RWPE1 (cell line): ENCODE measurements around the gene WRAP53.
A peak's percentile ranks its signal among the peaks of the same experiment; 100 is the strongest.
"Not testable (repeated sequence)": the region's sequence is repeated elsewhere in the genome, so short reads cannot be mapped to it uniquely, and the experiment has no call there.

Source experiments
- CTCF ChIA-PET: fragments of 350-600 bp; sonication (Branson Sonifier 250); formaldehyde crosslinking; extraction: SDS; loops from one replicate; lab custom pipeline; 2021; lab: Yijun Ruan, JAX
- POLR2A ChIA-PET: fragments of 400-600 bp; formaldehyde crosslinking; extraction: SDS; loops from one replicate; lab custom pipeline; 2020; ENCODE audit warnings: antibody characterized with exemption; ENCODE audit not compliant: low non-redundant PET; lab: Yijun Ruan, JAX
- DNase-seq: peaks from one replicate; pipeline ENCODE4 v3.0.0; 2012; ENCODE audit warnings: low spot score
- H3K27ac ChIP-seq: fragments of 450-650 bp; 2 replicates; pipeline ENCODE4 v1.5.1; 2017
- CTCF ChIP-seq: fragments of 450-650 bp; conservative IDR thresholded peaks from 2 replicates; pipeline ENCODE4 v1.5.1; 2017; ENCODE audit warnings: low read depth, mild to moderate bottlenecking

Gene WRAP53

GRCh38 chr17:7687908-7688807, at the start of gene WRAP53:
WRAP53 (plus strand) TSS chr17:7688477; CDS start chr17:7688649, 172 bp downstream.
- POLR2A ChIA-PET: interaction anchor here (0.6 to 1.8 kb wide), 7 partner anchors 11 to 228 kb away, joined by 3 to 7 read pairs (median 3); partner anchors contain the start of genes FXR2 and RNF227
- peak; percentile 99 for TF ChIP-seq CTCF
- H3K27ac ChIP-seq: peak within 1 kb of the TSS; percentile 97
- peak; percentile 97 for DNase-seq
- CTCF ChIA-PET: interaction anchor here (0.5 to 1.8 kb wide), 18 partner anchors 9 to 431 kb away, joined by 3 to 14 read pairs (median 4); partner anchors contain the start of gene FXR2

GRCh38 chr17:7640783-7641182, 47.5 kb upstream of the WRAP53 start:
- CTCF ChIA-PET: no interaction called here
- no peak for DNase-seq
- no peak overlapping the region for H3K27ac ChIP-seq
- POLR2A ChIA-PET: no interaction called here
- no peak for TF ChIP-seq CTCF

GRCh38 chr17:7641635-7642034, 46.6 kb upstream of the WRAP53 start:
- H3K27ac ChIP-seq, POLR2A ChIA-PET, DNase-seq: not testable (repeated sequence)
- CTCF ChIA-PET: interaction anchor here (1.7 kb wide), 1 partner anchor 9 kb away, joined by 6 read pairs; no protein-coding TSS in a partner anchor

- no peak for DNase-seq
- no peak for TF ChIP-seq CTCF
- CTCF ChIA-PET: no interaction called here
- POLR2A ChIA-PET: no interaction called here
- no peak overlapping the region for H3K27ac ChIP-seq
Observed at GRCh38 chr17:7644775-7645174, 43.5 kb upstream of the WRAP53 start.

- ChIA-PET CTCF (interaction anchor here (0.6 kb wide), 1 partner anchor 343 kb away, joined by 3 read pairs; no protein-coding TSS in a partner anchor), POLR2A (no interaction called here)
- TF ChIP-seq CTCF: no peak
- no peak for DNase-seq
- H3K27ac ChIP-seq: no peak overlapping the region
Observed at GRCh38 chr17:7646457-7646856, 41.8 kb upstream of the WRAP53 start.

- ChIA-PET POLR2A (no interaction called here), CTCF (no interaction called here)
- no peak for DNase-seq
- H3K27ac ChIP-seq: no peak overlapping the region
- TF ChIP-seq CTCF: no peak
Observed at GRCh38 chr17:7647018-7647417, 41.3 kb upstream of the WRAP53 start.
